Forelimb muscle (tissue), 1 donor: ENCODE results near the gene EDAR. TPM values are rescaled to one million over a fixed set of nuclear protein-coding genes. Genes with fewer than 3 reads are reported as not detected.

Experiments used
- DNase-seq: peaks from one replicate; pipeline ENCODE4 v3.0.0-alpha.2; 2013; ENCODE audit warnings: low read depth
- polyA plus RNA-seq: library from polyadenylated mRNA; unstranded; fragments of 120-200 nt; gene quantifications from one replicate; pipeline ENCODE4 v1.2.1, GENCODE V29; 2013; ENCODE audit not compliant: insufficient read length

EDAR gene
- polyA plus RNA-seq, 1 donor: 0.08 TPM

DNA sequence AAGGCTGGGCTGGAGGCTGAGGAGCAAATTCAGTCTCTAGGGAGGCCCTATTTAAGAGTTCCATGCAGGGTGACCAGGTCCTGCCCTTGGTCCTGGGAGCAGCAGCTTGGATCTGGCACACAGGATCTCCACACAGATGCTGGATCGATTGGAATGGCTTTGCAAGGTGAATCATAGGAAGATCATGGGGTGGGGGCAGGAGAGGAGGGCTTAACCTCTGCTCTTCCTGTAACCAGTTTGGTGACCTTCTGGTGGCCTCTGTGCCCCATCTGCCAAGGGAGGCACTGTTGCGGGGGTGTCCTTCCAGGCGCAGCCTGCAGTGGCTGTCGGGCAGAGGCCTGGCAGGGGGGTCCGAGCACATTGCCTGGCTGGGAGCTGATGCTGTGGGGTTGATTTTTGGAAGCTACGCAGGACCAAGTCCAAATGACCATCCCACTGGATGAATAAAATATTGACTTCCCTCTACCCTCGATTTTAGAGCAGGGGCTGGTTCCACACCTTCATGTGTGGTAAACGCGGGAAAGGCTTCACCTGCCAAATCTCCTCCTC, 79.7 kb downstream of the EDAR start:
- DNase-seq: no peak

DNA sequence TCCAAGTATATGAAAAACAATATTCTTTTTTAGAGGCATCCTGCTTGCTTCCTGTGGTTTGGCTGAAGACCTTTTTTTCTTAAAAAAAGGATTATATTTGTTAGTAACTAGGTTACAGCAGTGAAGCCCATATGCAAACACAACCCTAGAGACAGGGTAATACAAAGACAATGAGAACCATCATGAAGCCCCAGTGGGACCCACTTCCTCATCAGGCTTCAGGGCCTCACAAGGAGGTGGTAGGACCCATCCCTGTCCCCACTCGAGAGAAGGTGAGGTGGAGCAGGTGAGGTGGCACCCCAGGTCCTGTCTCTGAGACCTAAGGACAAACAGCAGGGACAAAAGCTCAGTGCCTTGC, 80.3 kb downstream of the EDAR start:
- no peak for DNase-seq

DNA sequence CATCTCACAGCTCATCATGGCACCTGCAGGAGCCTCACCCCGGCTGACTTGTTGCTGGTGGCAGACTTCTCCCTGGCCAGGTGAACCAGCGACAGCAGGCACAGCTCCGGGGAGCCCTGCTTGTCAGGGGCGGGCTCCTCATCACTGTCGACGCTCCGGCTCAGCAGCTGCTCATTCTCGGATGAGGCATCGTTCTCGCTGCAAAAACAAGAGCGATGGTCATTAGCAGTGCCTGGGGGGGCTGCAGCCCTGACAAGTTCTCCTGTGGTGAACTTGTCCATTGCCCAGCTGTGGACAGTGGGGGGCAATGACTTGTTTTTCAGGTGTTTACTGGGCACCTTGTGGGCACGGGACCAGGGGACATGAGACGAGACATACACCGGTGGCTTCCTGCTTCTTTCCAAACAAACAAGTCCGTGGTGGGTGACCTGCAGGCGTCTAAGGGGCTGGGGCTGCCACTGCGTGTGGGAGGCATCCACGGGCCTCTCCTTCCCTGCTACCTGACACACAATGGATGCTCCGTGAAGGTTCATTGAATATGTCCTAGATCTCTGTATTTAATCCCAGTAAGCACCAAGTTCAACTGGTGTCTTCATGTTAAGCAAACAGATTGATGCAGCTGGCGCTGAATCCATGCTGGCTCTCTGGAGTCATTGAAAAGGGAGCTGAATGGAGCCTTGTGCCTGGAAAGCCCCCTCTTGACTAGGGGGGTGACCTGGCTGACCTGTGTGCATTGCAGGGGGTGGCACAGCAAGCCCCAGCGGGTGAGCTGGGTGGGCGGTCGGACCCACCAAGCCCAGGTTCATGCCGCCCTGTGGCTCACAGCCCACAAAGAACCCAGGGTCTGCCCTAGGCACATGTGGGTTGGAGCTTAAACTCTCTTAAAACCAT, 81.0 kb downstream of the EDAR start:
- DNase-seq: no peak

DNA sequence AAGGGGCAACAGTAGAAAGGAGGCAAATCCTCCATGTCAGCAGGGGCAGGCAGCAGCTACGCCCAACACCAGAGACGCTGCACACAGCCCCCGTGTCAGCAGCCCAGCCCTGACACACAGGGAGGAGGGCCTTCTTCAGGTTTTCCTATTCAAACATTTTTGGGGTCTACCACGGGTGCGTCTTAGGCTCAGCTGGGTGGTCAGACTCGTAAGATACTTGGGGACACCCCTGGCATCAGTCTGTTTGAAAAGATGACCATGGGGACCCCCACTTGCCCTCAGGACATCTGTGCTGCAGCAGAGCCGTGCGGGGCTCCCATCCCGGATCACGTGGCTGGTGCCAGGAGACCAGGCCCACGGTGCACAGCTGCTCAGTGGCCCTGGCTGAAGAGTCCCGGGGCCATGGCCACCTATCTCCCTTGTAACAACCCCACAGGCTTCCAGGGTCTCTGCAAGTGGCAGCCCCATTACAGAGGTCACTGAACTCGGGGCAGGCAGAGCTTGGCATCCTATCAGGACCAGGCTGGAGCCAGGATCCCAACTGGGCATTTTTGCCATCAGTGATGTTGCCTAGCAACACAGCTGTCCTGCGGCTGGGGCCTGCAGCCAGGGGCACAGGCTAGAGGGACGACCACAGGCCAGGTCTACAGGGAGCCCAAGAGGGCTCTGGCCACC, 82.5 kb downstream of the EDAR start:
- no peak for DNase-seq

DNA sequence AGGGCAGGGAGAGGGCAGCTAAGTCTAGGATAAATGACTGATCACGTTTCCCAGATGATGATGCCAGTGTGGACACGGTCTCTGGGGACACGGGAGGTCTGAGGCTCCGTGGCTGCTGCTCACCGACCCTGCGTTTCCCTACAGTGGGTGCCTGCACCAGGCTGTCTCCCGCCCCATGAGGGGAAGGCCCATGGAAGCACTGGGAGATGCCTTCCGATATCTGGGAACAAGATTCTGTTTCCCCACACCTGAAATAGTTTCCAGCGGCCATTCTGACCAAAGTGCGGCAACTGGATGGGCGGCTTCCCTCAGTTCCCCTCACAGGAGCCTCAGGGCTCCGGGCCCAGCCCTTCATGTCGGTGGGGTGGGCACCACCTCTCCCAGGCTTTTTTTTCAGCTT, 83.1 kb downstream of the EDAR start:
- DNase-seq: no peak

DNA sequence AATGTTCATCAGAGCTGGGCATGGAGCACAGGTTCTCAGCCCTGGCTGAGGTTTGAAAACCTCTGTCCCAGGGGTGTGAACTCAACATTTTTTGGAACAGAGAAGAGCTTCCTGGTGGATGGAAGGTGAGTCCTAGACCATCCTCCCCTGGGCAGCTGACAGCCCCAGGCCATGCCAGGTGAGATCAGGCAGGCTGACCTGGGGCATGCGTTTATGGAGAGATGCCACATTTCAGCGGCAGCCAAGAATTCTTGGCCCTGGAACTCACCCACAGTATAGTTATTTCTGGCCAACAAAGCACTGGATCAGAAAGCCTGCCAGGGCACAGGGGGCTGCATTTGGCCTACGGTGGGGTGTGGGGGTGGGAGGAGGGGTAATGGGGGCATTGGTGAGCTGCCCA, 83.8 kb downstream of the EDAR start:
- DNase-seq: no peak

DNA sequence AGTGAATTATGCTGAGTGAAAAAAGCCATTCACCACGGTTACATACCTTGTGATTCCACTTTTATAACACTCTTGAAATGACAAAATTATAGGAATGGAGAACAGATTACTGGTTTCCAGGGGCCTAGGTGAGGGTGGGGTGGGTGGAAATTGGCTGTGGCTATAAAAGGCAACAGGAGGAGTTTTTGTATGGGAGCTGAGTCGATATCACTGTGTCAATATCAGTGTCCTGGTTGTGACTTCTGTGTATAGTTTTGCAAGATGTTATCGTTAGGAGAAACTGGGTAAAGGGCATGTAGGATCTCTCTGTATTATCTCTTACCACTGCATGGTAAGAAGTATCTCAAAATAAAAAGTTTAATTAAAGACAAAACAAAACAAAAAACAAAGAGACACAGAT, 84.3 kb downstream of the EDAR start:
- no peak for DNase-seq

DNA sequence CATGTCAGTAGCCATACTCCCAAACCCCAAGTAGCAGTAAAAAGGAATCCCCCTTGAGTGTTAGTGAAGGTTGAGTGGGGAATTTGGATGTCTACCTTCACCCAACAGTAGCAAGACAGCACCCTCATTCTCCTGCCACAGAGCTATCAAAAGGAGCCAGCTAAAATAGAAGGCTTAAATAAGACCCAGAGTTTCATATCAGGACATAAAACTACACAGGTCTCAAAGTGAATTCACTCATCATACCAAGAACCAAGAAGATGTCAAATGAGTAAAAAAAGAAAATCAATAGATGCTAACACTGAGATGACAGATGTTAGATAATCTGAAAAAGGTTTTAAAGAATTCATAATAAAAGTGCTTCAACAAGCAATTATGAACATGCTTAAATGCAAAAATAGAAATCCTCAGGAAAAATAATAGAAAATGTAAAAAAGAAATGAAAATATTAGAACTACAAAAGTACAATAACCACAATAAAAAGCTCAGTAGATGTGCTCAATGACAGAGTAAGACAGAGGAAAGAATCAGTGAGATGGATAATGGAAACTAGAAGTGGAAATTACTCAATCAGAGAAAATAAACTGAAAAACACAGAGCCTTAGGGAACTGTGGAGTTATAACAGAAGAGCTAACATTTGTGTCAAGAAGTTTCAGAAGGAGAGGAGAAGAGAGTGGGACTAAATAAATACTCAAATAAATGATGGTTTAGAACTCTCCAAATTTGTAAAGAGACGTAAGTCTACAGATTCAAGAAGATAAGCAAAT, 90.5 kb downstream of the EDAR start:
- DNase-seq: no peak

DNA sequence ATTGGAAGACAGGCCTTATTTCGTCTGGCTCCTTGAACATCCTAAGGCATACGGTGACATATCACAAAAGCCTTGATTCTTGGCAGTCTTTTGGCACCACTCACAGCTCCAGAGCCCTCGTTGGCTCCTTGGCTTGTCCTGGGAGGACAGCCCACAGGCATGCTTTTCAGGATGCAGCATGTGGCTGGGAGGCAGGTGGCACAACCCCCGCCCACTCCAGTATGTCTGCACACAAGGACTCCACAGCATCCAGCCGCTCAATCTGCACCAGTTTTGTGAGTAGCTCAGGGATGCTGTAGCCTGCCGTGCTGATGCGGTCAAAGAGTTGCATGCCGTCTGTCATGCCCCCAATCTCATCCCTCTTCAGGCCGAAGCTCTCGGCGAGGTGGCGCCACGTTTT, 92.3 kb downstream of the EDAR start:
- DNase-seq: no peak

DNA sequence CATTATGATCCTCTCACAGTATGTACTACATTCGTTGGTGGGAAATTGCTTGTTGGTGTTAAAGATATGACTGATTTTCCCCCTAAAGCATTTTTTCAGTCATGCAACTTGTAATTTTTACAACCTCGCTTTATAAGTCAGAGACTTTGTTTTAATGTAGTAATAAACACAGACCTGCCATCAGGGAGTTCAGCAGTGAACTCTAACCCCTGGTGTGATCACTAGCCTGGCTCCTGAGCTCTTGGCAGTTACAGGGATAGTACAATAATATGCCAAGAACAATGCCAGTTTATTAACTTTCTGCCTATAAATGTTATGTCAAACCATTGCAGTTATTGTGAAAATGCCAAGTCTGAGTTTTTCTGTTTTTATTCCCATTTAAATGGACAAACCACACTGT, 93.8 kb downstream of the EDAR start:
- no peak for DNase-seq

DNA sequence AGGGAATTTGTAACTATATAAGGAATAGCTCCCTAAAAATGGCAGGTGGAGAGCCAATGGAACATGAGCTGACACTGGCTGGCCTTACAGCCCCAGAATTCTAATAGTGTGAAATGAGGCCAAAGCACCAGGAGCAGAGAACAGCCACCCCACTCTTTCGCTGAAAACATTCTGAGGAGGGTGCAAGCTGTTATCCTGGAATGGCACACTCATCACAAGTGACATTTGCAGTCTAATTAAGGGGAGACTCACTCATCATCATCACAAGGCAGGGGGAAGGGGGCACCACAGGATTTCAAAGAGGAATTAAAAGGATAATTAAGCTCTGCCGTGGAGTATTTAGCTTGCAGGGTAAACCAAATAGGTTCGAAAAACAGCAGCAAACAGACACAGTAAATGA, 94.3 kb downstream of the EDAR start:
- no peak for DNase-seq

DNA sequence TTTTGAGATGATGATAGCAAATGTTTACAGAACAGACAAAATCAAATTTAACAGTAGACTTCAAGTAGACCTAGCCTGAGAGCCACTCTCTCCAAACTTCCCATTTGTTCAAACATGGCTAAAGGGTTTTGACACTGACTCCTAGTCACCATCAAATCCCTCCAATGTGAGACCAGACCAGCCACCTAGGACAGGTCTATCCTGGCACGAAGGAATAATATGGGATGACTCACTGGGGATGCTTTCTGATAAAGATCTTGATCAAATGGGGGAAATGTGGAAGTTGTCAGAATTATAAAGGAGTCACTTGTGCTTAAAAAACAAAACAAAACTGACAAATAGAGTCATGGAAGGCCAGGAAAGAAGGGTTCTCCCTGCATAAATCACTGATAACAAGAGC, 95.7 kb downstream of the EDAR start:
- no peak for DNase-seq

DNA sequence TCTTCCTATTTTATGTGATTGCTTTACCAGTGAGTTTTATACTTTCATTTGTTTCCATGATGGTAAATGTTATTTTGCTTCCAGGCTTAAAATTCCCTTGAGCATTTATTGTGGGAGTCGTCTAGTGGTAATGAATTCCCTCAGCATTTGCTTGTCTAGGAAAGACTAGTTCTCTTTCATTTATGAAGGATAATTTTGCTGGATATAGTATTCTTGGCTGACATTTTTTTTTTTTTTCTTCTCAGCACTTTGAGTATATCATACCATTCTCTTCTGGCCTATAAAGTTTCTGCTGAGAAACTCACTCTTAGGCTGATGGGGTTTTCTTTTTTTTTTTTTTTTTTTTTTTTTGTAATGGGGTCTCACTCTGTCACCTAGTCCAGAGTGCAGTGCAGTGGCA, 99.1 kb downstream of the EDAR start:
- no peak for DNase-seq

DNA sequence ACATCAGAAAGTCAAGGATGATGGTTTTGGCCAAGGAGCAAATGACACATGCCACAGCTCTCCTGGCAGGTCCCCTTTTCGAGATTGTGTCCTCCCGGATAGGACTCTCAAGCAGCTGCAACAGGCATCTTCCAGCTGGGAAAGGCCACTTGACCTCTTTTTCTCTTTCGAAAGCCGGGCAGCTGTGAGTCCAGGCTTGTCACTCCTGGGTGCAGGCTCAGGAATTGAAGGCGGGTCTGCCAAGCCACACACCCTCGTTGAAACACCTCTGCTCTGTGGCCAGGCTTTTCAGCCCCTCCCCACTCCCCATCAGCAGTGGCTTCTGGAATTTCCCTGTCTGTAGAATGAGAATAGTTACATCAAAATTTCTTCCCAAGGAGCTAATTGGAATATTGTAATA, 104.4 kb downstream of the EDAR start:
- DNase-seq: no peak

DNA sequence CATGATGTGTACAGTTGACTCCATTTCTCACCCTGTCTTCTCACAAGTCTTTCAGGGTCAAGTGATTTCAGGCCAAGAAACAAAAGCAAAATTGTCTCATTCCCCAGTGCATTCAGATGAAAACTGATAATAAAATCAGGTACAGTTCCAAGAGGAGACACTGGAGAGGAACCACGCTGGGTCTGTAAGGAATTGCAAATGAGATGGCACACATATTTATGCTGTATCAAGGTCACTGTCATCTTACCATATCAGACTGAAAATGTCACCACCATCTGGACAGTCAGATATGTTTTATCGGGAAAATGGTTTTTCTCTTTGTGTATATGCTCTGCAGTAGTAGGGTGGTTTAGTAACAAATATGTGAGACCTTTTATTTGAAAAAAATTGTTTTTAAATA, 110.7 kb downstream of the EDAR start:
- DNase-seq: no peak

DNA sequence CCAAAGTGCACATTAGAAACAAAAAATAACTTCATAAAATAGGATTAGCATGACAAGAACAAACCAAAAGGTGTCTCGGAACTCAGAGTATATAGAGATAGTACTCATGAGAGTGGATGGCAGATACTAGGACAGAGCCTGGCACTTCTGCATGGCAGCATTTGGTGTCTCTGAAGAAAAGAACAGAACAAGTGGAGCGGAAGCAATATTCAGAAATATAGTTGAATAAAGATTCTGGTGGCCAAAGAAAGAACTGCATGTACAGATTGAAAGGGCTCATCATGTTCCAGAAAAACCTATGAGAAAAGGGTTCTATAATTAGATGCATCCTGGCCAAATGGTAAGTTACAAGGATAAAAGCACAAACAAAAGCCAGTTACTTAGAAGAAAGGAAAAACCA, 111.5 kb downstream of the EDAR start:
- DNase-seq: no peak

DNA sequence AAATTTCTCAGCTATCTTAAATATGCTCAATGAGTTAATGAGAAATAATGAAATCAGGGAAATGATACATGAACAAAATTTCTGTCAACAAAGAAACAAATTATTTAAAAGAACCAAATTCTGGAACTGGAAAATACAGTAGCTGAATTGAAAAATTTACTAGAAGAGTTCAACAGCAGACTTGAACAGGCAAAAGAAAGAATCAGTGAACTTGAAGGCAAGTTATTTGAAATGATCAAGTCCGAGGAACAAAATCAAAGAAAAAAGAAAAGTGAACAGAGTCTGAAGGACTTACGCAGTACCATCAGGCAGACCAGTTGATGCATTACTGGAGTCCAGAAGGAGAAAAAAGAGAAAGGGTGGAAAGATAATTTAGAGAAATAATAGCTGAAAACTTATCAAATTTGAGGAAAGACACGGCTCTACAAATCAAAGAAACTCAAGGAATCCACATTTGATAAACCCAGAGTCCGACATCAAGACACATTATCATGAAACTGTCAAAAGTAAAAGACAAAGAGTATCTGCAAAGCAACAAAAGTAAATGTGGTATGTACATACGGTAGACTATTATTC, 118.9 kb downstream of the EDAR start:
- no peak for DNase-seq

DNA sequence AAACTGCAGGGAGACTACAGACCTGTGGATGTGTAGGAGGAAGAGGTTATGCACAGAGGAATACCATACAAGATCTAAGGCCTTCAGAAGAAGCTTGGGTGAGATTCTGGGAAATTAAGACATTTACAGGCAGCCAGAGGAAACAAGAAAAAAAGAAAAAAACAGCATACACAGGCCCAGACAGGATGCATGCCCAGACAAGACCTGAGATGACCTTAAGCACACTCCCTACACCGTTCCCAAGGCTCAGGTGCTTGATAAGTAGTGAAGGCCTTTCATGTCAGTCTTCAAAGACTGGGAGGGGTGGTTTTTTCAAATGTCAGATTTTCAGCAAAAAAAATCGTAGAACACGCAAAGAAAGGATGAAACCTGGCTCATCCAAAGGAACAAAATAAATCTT, 119.5 kb downstream of the EDAR start:
- no peak for DNase-seq

DNA sequence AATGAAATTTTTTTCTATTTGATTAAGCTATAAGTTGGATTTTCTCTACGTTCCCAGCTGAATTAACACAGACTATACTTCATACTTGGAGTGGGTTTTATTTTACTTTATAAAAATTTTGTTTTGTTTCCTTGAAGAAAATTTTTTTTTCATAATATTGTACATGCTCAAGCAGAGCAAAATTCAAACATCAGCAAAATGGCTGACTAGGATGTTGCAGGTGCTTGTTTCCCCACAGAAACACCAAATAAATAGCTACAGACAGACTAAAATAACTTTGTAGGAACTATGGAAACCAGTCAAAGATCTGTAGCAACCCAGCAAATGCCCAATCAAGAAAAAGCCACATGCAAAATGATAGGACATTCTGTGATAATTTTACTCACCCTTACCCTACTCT, 120.1 kb downstream of the EDAR start:
- DNase-seq: no peak

DNA sequence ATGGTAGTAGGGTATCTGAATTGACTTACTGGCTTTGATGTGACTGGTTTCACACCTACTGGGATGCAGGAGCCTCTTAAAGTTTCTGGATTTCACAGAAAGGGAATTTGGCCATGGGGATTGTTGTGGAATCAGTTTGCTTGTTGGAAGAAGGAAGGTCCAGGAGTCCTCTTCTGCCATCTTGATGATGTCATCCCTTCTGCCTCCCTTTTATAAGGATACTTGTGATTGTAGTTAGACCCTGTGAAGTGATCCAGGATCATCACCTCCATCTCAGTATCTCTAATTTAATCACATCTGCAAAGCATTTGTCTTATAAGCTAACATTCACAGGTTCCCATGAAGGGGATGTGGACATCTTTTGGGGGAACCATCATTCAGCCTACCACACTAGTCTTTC, 123.0 kb downstream of the EDAR start:
- DNase-seq: no peak

DNA sequence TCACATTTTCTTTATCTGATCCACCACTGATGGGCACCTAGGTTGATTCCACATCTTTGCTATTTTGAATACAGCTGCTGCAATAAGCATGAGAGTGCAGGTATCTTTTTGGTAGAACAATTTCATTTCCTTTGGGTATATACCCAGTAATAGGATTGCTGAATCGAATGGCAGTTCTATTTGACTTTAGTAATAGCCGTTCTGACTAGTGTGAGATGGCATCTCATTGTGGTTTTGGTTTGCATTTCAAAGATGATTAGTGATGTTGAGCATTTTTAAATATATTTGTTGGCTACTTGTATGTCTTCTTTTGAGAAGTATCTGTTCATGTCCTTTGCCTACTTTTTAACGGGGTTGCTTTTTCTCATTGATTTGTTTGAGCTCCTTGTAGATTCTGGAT, 130.1 kb downstream of the EDAR start:
- no peak for DNase-seq

DNA sequence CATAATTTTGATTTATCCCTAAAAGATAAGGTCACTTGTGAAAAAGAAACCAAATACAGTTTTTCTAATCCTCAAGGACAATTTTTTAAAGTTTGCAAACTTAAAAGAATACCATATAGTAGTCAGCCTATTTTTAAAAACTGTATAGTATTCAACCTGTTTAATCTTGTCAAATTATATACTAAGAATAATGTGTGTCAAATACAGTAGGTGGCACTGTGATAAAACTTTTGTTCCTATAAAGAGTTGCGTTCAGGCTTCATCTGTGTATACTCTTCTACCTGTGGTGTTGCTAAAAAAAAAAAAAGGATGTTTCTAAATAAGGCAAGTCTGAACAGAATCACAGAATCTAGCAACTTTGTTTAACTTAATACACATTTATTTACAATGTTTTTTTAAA, 133.8 kb downstream of the EDAR start:
- no peak for DNase-seq
